Measurements from ENCODE around the gene ETV2. TPM values are rescaled to one million over a fixed set of nuclear protein-coding genes. Genes with fewer than 3 reads are reported as not detected.

Gene ETV2
- total and polyA plus RNA-seq, 2 of the 4 experiments (the other 2 are of a cell fraction) = 1.2 TPM; not detected in 1

DNA sequence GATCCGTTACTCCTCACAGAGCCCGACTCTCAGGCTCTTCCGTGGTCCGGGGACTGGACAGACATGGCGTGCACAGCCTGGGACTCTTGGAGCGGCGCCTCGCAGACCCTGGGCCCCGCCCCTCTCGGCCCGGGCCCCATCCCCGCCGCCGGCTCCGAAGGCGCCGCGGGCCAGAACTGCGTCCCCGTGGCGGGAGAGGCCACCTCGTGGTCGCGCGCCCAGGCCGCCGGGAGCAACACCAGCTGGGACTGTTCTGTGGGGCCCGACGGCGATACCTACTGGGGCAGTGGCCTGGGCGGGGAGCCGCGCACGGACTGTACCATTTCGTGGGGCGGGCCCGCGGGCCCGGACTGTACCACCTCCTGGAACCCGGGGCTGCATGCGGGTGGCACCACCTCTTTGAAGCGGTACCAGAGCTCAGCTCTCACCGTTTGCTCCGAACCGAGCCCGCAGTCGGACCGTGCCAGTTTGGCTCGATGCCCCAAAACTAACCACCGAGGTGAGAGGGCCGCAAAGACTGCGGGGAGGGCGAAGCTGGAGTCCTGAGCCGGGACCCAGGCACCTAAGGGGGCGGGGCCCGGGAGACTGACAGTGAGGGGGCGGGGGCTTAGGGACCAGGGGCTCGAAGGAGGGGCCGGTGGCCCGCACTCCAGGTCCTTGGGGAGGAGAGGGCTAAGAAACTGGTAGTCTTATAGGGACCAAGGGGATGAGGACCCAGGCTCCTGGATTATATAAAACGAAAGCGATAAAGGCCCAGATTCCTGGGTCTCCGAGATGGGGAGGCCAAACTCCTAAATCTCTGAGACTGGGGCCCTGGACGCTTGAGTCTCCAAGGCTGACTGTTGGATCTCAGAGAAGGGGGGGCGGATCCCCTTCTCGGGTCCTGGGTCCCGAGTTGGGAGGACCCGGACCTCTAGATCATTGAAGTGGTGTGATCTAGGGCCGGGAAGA is 2.0 kb downstream of the ETV2 start:
- peak; percentile 60 for DNase-seq
- H3K14ac ChIP-seq (replicated peaks; ENCODE audit: low read depth, low read length) = peak overlapping the region; percentile 97
- H4K20me1 ChIP-seq (ENCODE audit: insufficient read depth, low read length) = peaks cover 6% of the 10 kb centered on the region
- H3K18ac ChIP-seq (ENCODE audit: low read depth, low read length) = peak overlapping the region; percentile 86
- H3K23ac ChIP-seq (ENCODE audit: low read depth, low read length) = no peak overlapping the region
- H2BK5ac ChIP-seq (ENCODE audit: low read depth, low read length, poor library complexity, severe bottlenecking) = peak overlapping the region; percentile 62
- peak overlapping the region; percentile 94 for H2BK120ac ChIP-seq (ENCODE audit: low read depth, low read length)
- peaks cover 0 to 9% of the 10 kb centered on the region in 2 experiments; a peak in 2 of 4 replicates for H3K79me1 ChIP-seq (ENCODE audit: low read depth in 1 of 2, low read length in 2 of 2)
- intact Hi-C loops (cut with micrococcal nuclease) = loop anchor here (2.0 kb wide), 1 partner anchor 73 kb away; no protein-coding TSS in a partner anchor
- WGBS, 2 experiments (ENCODE audit: extremely low coverage in 2 of 2, insufficient read length in 1 of 2) = 1% methylated on average over 30 of the region's 69 CpGs; no CpG with 5 or more reads in 1 of the 2 experiments
- H2AFZ ChIP-seq (replicated peaks; ENCODE audit: low read length, poor library complexity) = peak overlapping the region; percentile 98
- dilution Hi-C loops (cut with HindIII; ENCODE audit: low sequenced_read_pairs, unreplicated experiment) = no loop called here
- ATAC-seq (ENCODE audit: low read depth) = peak; percentile 52
- peak overlapping the region; percentile 56 for H3K56ac ChIP-seq (ENCODE audit: extremely low read depth, insufficient read depth, low read length)
- H3K36me3 ChIP-seq (ENCODE audit: control insufficient read depth, insufficient read depth, low read length) = no peaks in the 10 kb centered on the region
- peak overlapping the region; percentile 73; the same call in 1 of the 3 replicates for H2BK15ac ChIP-seq (ENCODE audit: low read depth, low read length)
- peak overlapping the region; percentile 98 for H3K4me2 ChIP-seq (ENCODE audit: low read depth, low read length)
- H3K4me3 ChIP-seq (ENCODE audit: insufficient read depth, low read depth, low read length) = peak overlapping the region; percentile 67
- peak overlapping the region; percentile 88 for H2AK9ac ChIP-seq (replicated peaks; ENCODE audit: low read depth, low read length, poor library complexity)
- TF ChIP-seq MAZ (IDR thresholded peaks at IDR 0.05; ENCODE audit: borderline replicate concordance, low read depth, low read length) (peak; percentile 36; the same call in 1 of the 2 replicates), BHLHE40 (IDR thresholded peaks at IDR 0.05; ENCODE audit: low read depth, low read length) (peak; percentile 96), MAFK (IDR thresholded peaks at IDR 0.05; ENCODE audit: low read depth, low read length) (no peak), POLR2A (IDR thresholded peaks at IDR 0.05; ENCODE audit: low read depth, low read length) (peak; percentile 53; the same call in 1 of the 2 replicates), RAD21 (IDR thresholded peaks at IDR 0.05; ENCODE audit: low read length) (no peak), MXI1 (IDR thresholded peaks at IDR 0.05; ENCODE audit: borderline replicate concordance, low read depth, low read length) (peak; percentile 69; the same call in 1 of the 2 replicates), CHD1 (IDR thresholded peaks at IDR 0.05; ENCODE audit: low read depth, low read length) (peak; percentile 65; the same call in 1 of the 2 replicates)
- TF ChIP-seq, protein P1, sequence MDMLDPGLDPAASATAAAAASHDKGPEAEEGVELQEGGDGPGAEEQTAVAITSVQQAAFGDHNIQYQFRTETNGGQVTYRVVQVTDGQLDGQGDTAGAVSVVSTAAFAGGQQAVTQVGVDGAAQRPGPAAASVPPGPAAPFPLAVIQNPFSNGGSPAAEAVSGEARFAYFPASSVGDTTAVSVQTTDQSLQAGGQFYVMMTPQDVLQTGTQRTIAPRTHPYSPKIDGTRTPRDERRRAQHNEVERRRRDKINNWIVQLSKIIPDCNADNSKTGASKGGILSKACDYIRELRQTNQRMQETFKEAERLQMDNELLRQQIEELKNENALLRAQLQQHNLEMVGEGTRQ (IDR thresholded peaks at IDR 0.05; ENCODE audit: low read depth, low read length) = no peak
- peak overlapping the region; percentile 57; the same call in 1 of the 2 replicates for H2AK5ac ChIP-seq (ENCODE audit: low read depth, low read length)
- peak overlapping the region; percentile 92 to 94 for H4K8ac ChIP-seq (ENCODE audit: low read depth in 2 of 2, low read length in 2 of 2)
- peak overlapping the region; percentile 94 for H3K4ac ChIP-seq (ENCODE audit: low read depth, low read length)
- peak overlapping the region; percentile 92 for H3K27ac ChIP-seq (ENCODE audit: insufficient read depth, low read length)
- peak overlapping the region; percentile 62; the same call in 1 of the 2 replicates for H4K5ac ChIP-seq (ENCODE audit: low read depth, low read length)
- H3K27me3 ChIP-seq (ENCODE audit: control insufficient read depth, insufficient read depth, low read length) = no peaks in the 10 kb centered on the region
- peaks cover 23% of the 10 kb centered on the region for H3K9me1 ChIP-seq (ENCODE audit: insufficient read depth, low read length)
- POLR2A ChIA-PET (ENCODE audit: unreplicated experiment) = no interaction called here
- peak overlapping the region; percentile 79 for H2BK20ac ChIP-seq (ENCODE audit: low read depth, low read length)
- CTCF ChIA-PET = interaction anchor here (1.2 kb wide), 1 partner anchor 37 kb away, joined by 3 read pairs; no protein-coding TSS in a partner anchor
- in situ Hi-C loops (cut with MboI; ENCODE audit: low sequenced_read_pairs) = no loop called here
- H4K91ac ChIP-seq (ENCODE audit: insufficient read depth, low read depth, low read length) = peak overlapping the region; percentile 84; the same call in 1 of the 2 replicates
- H3K4me1 ChIP-seq (ENCODE audit: control insufficient read depth, insufficient read depth, low read length) = peaks cover 9% of the 10 kb centered on the region
- no peaks in the 10 kb centered on the region for H3K9me3 ChIP-seq (ENCODE audit: control insufficient read depth, insufficient read depth, low read length)
- peak overlapping the region; percentile 93 for H3K9ac ChIP-seq (ENCODE audit: low read depth, low read length)
- BruUV-seq (replicated peaks) = no TSS peak
